Prostate gland (tissue), 2 donors: ENCODE results near the gene LRRC74A. TPM values are rescaled to one million over a fixed set of nuclear protein-coding genes. Genes with fewer than 3 reads are reported as not detected.
A peak's percentile ranks its signal among the peaks of the same experiment; 100 is the strongest.

Experiments used
- DNase-seq: peaks from one replicate; pipeline ENCODE4 v3.0.0-alpha.2; 2019; ENCODE audit warnings: low spot score
- H3K27ac ChIP-seq, 2 donors: fragments of 200-600 bp; sonication (generic); 2 replicates each; pipeline ENCODE4 v1.5.1; 2017 to 2019
- H3K27me3 ChIP-seq: fragments of 200-600 bp; sonication (generic); replicated peaks from 2 replicates; pipeline ENCODE4 v1.5.1; 2019; ENCODE audit not compliant: insufficient read depth
- H3K36me3 ChIP-seq, 2 donors: fragments of 200-600 bp; sonication (generic); 1 replicate in 1 of 2; 2 replicates in 1 of 2; pipeline versions ENCODE4 v1.5.1 to v1.8.1; 2017 to 2019
- H3K4me1 ChIP-seq: fragments of 200-600 bp; sonication (generic); replicated peaks from 2 replicates; pipeline ENCODE4 v1.5.1; 2019
- H3K4me3 ChIP-seq, 2 donors: fragments of 200-600 bp; sonication (generic); 2 replicates each; pipeline ENCODE4 v1.5.1; 2017 to 2019
- H3K9me3 ChIP-seq: fragments of 200-600 bp; sonication (generic); 2 replicates; pipeline ENCODE4 v1.5.1; 2017
- POLR2A ChIP-seq: fragments of 450-650 bp; IDR thresholded peaks from one replicate; pipeline ENCODE4 v1.6.1; 2016; ENCODE audit warnings: antibody characterized with exemption, mild to moderate bottlenecking
- POLR2AphosphoS5 ChIP-seq: sonication (generic); formaldehyde crosslinking; IDR thresholded peaks from one replicate; pipeline ENCODE4 v1.6.1; 2017; ENCODE audit warnings: antibody characterized with exemption
- WGBS: methylation state at CpG from one replicate; pipeline ENCODE4 v1.1.5; 2018; 5-methylcytosine and 5-hydroxymethylcytosine counted together
- intact Hi-C: fragments of 100-400 bp; cut with DNase I; formaldehyde crosslinking; loops from one replicate; pipeline ENCODE4 v1.14.2; 2022
- total RNA-seq, 2 donors: library from RNA; depleted of rRNA; stranded (reverse); fragments of >200 nt; gene quantifications; one replicate each; pipeline ENCODE4 v1.1.0, GENCODE V29; 2016
- TF ChIP-seq, protein P1 (sequence below), 4 experiments: fragments of 200-600 bp in 2 of 4; fragments of 450-650 bp in 2 of 4; sonication (generic) in 2 of 4; IDR thresholded peaks; 1 replicate in 3 of 4; 2 replicates in 1 of 4; pipeline ENCODE4 v1.5.1; 2016 to 2019; ENCODE audit warnings: antibody characterized with exemption in 4 of 4, mild to moderate bottlenecking in 2 of 4, moderate library complexity in 2 of 4

Gene LRRC74A
- total RNA-seq, 2 donors from 2014 or later, result 6.0 TPM; not detected in 1

- Histone ChIP-seq H3K4me3 (no peak overlapping the region), H3K27me3 (no peaks in the 10 kb centered on the region), H3K4me1 (no peaks in the 10 kb centered on the region), H3K9me3 (no peaks in the 10 kb centered on the region), H3K27ac (no peak overlapping the region), H3K36me3 (no peaks in the 10 kb centered on the region)
- intact Hi-C loops, result no loop called here
- TF ChIP-seq POLR2AphosphoS5, result no peak
- TF ChIP-seq, protein P1, sequence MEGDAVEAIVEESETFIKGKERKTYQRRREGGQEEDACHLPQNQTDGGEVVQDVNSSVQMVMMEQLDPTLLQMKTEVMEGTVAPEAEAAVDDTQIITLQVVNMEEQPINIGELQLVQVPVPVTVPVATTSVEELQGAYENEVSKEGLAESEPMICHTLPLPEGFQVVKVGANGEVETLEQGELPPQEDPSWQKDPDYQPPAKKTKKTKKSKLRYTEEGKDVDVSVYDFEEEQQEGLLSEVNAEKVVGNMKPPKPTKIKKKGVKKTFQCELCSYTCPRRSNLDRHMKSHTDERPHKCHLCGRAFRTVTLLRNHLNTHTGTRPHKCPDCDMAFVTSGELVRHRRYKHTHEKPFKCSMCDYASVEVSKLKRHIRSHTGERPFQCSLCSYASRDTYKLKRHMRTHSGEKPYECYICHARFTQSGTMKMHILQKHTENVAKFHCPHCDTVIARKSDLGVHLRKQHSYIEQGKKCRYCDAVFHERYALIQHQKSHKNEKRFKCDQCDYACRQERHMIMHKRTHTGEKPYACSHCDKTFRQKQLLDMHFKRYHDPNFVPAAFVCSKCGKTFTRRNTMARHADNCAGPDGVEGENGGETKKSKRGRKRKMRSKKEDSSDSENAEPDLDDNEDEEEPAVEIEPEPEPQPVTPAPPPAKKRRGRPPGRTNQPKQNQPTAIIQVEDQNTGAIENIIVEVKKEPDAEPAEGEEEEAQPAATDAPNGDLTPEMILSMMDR (IDR thresholded peaks at IDR 0.05), result no peak
- no peak for TF ChIP-seq POLR2A
- DNase-seq, result no peak
- 40% methylated on average over 7 of the region's 7 CpGs for whole genome bisulfite sequencing
Measured at GRCh38 chr14:76834241-76834661, 8.0 kb downstream of the LRRC74A start.

- DNase-seq, result no peak
Measured at GRCh38 chr14:76836029-76836630, 9.9 kb downstream of the LRRC74A start.

GRCh38 chr14:76837524-76837923 lies 11.3 kb downstream of the LRRC74A start:
- no peaks in the 10 kb centered on the region for H3K27me3 ChIP-seq
- 57% methylated on average over 5 of the region's 5 CpGs for WGBS
- H3K9me3 ChIP-seq, result no peaks in the 10 kb centered on the region
- no peaks in the 10 kb centered on the region for H3K36me3 ChIP-seq
- intact Hi-C loops, result no loop called here
- no peak for TF ChIP-seq POLR2AphosphoS5
- TF ChIP-seq POLR2A, result no peak
- no peak overlapping the region for H3K27ac ChIP-seq
- no peak overlapping the region for H3K4me3 ChIP-seq
- H3K4me1 ChIP-seq, result no peaks in the 10 kb centered on the region
- DNase-seq, result no peak

More at GRCh38 chr14:76836029-76836630, 9.9 kb downstream of the LRRC74A start:
- 79% methylated on average over 13 of the region's 13 CpGs for WGBS
- Histone ChIP-seq H3K4me1 (no peaks in the 10 kb centered on the region), H3K27ac (no peak overlapping the region), H3K4me3 (no peak overlapping the region), H3K9me3 (no peaks in the 10 kb centered on the region), H3K36me3 (no peaks in the 10 kb centered on the region), H3K27me3 (no peaks in the 10 kb centered on the region)
- TF ChIP-seq POLR2AphosphoS5 (no peak), POLR2A (no peak)
- TF ChIP-seq, protein P1 (IDR thresholded peaks at IDR 0.05), result no peak
- intact Hi-C loops, result no loop called here

- no peaks in the 10 kb centered on the region for H3K9me3 ChIP-seq
Measured at GRCh38 chr14:76842414-76842813, 16.2 kb downstream of the LRRC74A start.

DNA sequence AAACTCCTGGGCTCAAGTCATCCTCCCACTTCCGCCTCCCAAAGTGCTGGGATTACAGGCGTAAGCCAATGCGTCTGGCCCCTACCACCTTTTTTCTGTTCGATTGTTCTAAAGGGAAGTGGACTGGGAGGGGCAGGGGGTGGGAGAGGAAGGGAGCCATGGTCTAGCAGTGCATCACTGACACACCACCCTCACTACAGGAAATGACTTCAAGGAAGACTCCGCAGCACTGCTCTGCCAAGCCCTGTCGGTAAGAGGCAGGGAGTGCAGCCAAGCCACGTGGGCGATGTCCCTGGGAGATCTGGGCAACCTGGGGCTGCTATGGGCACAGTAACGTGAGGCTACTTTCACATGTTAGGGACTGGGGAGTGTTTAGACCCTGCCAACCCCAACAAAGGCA lies 18.0 kb downstream of the LRRC74A start:
- intact Hi-C loops, result no loop called here
- no peaks in the 10 kb centered on the region for H3K9me3 ChIP-seq
- DNase-seq, result no peak
- H3K4me3 ChIP-seq, result no peak overlapping the region
- no peak for TF ChIP-seq POLR2AphosphoS5
- no peak for TF ChIP-seq POLR2A
- TF ChIP-seq, protein P1 (IDR thresholded peaks at IDR 0.05), result no peak
- peak overlapping the region in 1 of 2 donors; percentile 39 for H3K27ac ChIP-seq
- no peaks in the 10 kb centered on the region for H3K4me1 ChIP-seq
- 58% methylated on average over 9 of the region's 9 CpGs for WGBS
- H3K36me3 ChIP-seq, result no peaks in the 10 kb centered on the region
- H3K27me3 ChIP-seq, result no peaks in the 10 kb centered on the region

More at GRCh38 chr14:76842414-76842813, 16.2 kb downstream of the LRRC74A start:
- Histone ChIP-seq H3K36me3 (no peaks in the 10 kb centered on the region), H3K27me3 (no peaks in the 10 kb centered on the region), H3K27ac (no peak overlapping the region), H3K4me1 (no peaks in the 10 kb centered on the region), H3K4me3 (no peak overlapping the region)
- TF ChIP-seq, protein P1 (IDR thresholded peaks at IDR 0.05), result no peak
- TF ChIP-seq POLR2A (no peak), POLR2AphosphoS5 (no peak)
- intact Hi-C loops, result no loop called here
- DNase-seq, result no peak
